ENCODE measurements around the gene ST13. TPM values are rescaled to one million over a fixed set of nuclear protein-coding genes. Genes with fewer than 3 reads are reported as not detected.

The ST13 gene
- total RNA-seq, 1 experiment from 2014 or later, result 200 TPM

GRCh38 chr22:40838486-40838885 lies 18.0 kb downstream of the ST13 start:
- POLR2A ChIA-PET, result no interaction called here
- CTCF ChIA-PET, result no interaction called here
- peaks cover 49% of the 10 kb centered on the region for H3K36me3 ChIP-seq (ENCODE audit: control insufficient read depth, insufficient read depth, low read length)

GRCh38 chr22:40834619-40835018 lies 21.8 kb downstream of the ST13 start:
- Histone ChIP-seq H3K27me3 (ENCODE audit: control insufficient read depth, insufficient read depth, low read length) (no peaks in the 10 kb centered on the region), H3K9me3 (ENCODE audit: control insufficient read depth, insufficient read depth, low read depth, low read length) (no peaks in the 10 kb centered on the region), H3K36me3 (ENCODE audit: control insufficient read depth, insufficient read depth, low read length) (peaks cover 56% of the 10 kb centered on the region), H3K27ac (ENCODE audit: low read length) (no peak overlapping the region), H3K4me1 (ENCODE audit: control insufficient read depth, insufficient read depth, low read length) (no peaks in the 10 kb centered on the region), H3K4me3 (ENCODE audit: low read depth in 2 of 2, low read length in 2 of 2) (no peak overlapping the region)
- no peak for DNase-seq (ENCODE audit: low read depth, low spot score)
- ATAC-seq, result no peak
- ChIA-PET POLR2A (interaction anchor here (0.6 kb wide), 1 partner anchor 125 kb away, joined by 4 read pairs; no protein-coding TSS in a partner anchor), CTCF (no interaction called here)
- BruUV-seq (replicated peaks), result no TSS peak
- no peak for TF ChIP-seq CTCF (IDR thresholded peaks at IDR 0.05)
- no peak for TF ChIP-seq POLR2AphosphoS5 (IDR thresholded peaks at IDR 0.05; ENCODE audit: low read depth, low read length)
- no peak for TF ChIP-seq SIN3A (IDR thresholded peaks at IDR 0.05; ENCODE audit: borderline replicate concordance, insufficient read depth, low read depth, low read length)
- TF ChIP-seq REST (IDR thresholded peaks at IDR 0.05; ENCODE audit: insufficient read depth in 1 of 2, low read depth in 2 of 2, low read length in 1 of 2), result no peak
- no peak for TF ChIP-seq TCF7L2 (IDR thresholded peaks at IDR 0.05; ENCODE audit: low read depth, low read length)
- intact Hi-C loops (cut with micrococcal nuclease; ENCODE audit: unreplicated experiment) (no loop called here), in situ Hi-C loops (cut with HindIII; ENCODE audit: low pct_unique_long_range_greater_than_20kb, low sequenced_read_pairs) (no loop called here)

More at GRCh38 chr22:40838486-40838885, 18.0 kb downstream of the ST13 start:
- H3K9me3 ChIP-seq (ENCODE audit: control insufficient read depth, insufficient read depth, low read depth, low read length), result no peaks in the 10 kb centered on the region
- no peaks in the 10 kb centered on the region for H3K4me1 ChIP-seq (ENCODE audit: control insufficient read depth, insufficient read depth, low read length)
- intact Hi-C loops (cut with micrococcal nuclease; ENCODE audit: unreplicated experiment), result no loop called here
- DNase-seq (ENCODE audit: low read depth, low spot score), result no peak
- ATAC-seq, result no peak
- no peaks in the 10 kb centered on the region for H3K27me3 ChIP-seq (ENCODE audit: control insufficient read depth, insufficient read depth, low read length)
- BruUV-seq (replicated peaks), result TSS peak; percentile 10
- TF ChIP-seq POLR2AphosphoS5 (IDR thresholded peaks at IDR 0.05; ENCODE audit: low read depth, low read length) (no peak), CTCF (IDR thresholded peaks at IDR 0.05) (no peak), TCF7L2 (IDR thresholded peaks at IDR 0.05; ENCODE audit: low read depth, low read length) (no peak), REST (IDR thresholded peaks at IDR 0.05; ENCODE audit: insufficient read depth in 1 of 2, low read depth in 2 of 2, low read length in 1 of 2) (no peak), SIN3A (IDR thresholded peaks at IDR 0.05; ENCODE audit: borderline replicate concordance, insufficient read depth, low read depth, low read length) (no peak)
- in situ Hi-C loops (cut with HindIII; ENCODE audit: low pct_unique_long_range_greater_than_20kb, low sequenced_read_pairs), result no loop called here
- no peak overlapping the region for H3K27ac ChIP-seq (ENCODE audit: low read length)
- no peak overlapping the region for H3K4me3 ChIP-seq (ENCODE audit: low read depth in 2 of 2, low read length in 2 of 2)

Measured in Panc1 (cell line).